Activated T-helper 2 cell treated with anti-CD3 and anti-CD28 coated beads, Interferon-gamma antibody, Interleukin-2, Interleukin-4, amounts not matched to agents 10 μg/mL and 5 μg/mL and 100 μg/mL, durations not matched to agents 14 hours and 24 hours and 36 hours (primary cell): ENCODE measurements around the gene SETX. TPM values are rescaled to one million over a fixed set of nuclear protein-coding genes. Genes with fewer than 3 reads are reported as not detected.

Source experiments
- DNase-seq: peaks from one replicate; pipeline ENCODE4 v3.0.0; 2021; ENCODE audit warnings: low spot score
- H3K27ac Mint-ChIP-seq: one replicate; pipeline ENCODE4 v1.8.0; 2021; ENCODE audit warnings: mixed read lengths
- H3K27me3 Mint-ChIP-seq: one replicate; pipeline ENCODE4 v1.8.0; 2021; ENCODE audit warnings: low read depth, mixed read lengths
- H3K36me3 Mint-ChIP-seq: one replicate; pipeline ENCODE4 v1.8.0; 2021; ENCODE audit warnings: low read depth, mixed read lengths
- H3K4me1 Mint-ChIP-seq: one replicate; pipeline ENCODE4 v1.8.0; 2021; ENCODE audit warnings: low read depth, mixed read lengths
- H3K4me3 Mint-ChIP-seq: one replicate; pipeline ENCODE4 v1.8.0; 2021; ENCODE audit warnings: low read depth, mild to moderate bottlenecking, moderate library complexity, mixed read lengths
- H3K9me3 Mint-ChIP-seq: one replicate; pipeline ENCODE4 v1.8.0; 2021; ENCODE audit warnings: mixed read lengths
- intact Hi-C: fragments of 100-400 bp; cut with micrococcal nuclease; formaldehyde crosslinking; loops from one replicate; pipeline ENCODE4 v1.15.1; 2023
- total RNA-seq: library from RNA; stranded (reverse); gene quantifications from 2 replicates; pipeline ENCODE4 v1.2.3, GENCODE V29; 2022

Gene SETX
- total RNA-seq, 1 donor from 2014 or later, result 49.8 TPM

GRCh38 chr9:132372177-132373095 is 17.6 kb upstream of the SETX start:
- H3K27me3 Mint-ChIP-seq, result no peaks in the 10 kb centered on the region
- no peak overlapping the region for H3K4me3 Mint-ChIP-seq
- intact Hi-C loops, result no loop called here
- peak overlapping the region; percentile 78 for H3K27ac Mint-ChIP-seq
- H3K36me3 Mint-ChIP-seq, result peaks cover 8% of the 10 kb centered on the region
- H3K9me3 Mint-ChIP-seq, result no peaks in the 10 kb centered on the region
- peaks cover 11% of the 10 kb centered on the region for H3K4me1 Mint-ChIP-seq
- DNase-seq, result no peak

GRCh38 chr9:132370592-132370991 is 15.8 kb upstream of the SETX start:
- H3K27me3 Mint-ChIP-seq, result no peaks in the 10 kb centered on the region
- H3K4me3 Mint-ChIP-seq, result no peak overlapping the region
- DNase-seq, result no peak
- intact Hi-C loops, result no loop called here
- H3K27ac Mint-ChIP-seq, result no peak overlapping the region
- peaks cover 8% of the 10 kb centered on the region for H3K36me3 Mint-ChIP-seq
- H3K9me3 Mint-ChIP-seq, result no peaks in the 10 kb centered on the region
- peaks cover 11% of the 10 kb centered on the region for H3K4me1 Mint-ChIP-seq

- DNase-seq, result no peak
- H3K27ac Mint-ChIP-seq, result no peak overlapping the region
These were observed 14.6 kb upstream of the SETX start for GRCh38 chr9:132369421-132369820.

GRCh38 chr9:132367613-132368313 is 13.0 kb upstream of the SETX start:
- H3K36me3 Mint-ChIP-seq, result no peaks in the 10 kb centered on the region
- no peak for DNase-seq
- H3K4me3 Mint-ChIP-seq, result no peak overlapping the region
- H3K4me1 Mint-ChIP-seq, result peaks cover 6% of the 10 kb centered on the region
- no peak overlapping the region for H3K27ac Mint-ChIP-seq
- intact Hi-C loops, result no loop called here
- H3K27me3 Mint-ChIP-seq, result no peaks in the 10 kb centered on the region
- no peaks in the 10 kb centered on the region for H3K9me3 Mint-ChIP-seq

More at GRCh38 chr9:132369421-132369820, 14.6 kb upstream of the SETX start:
- H3K27me3 Mint-ChIP-seq, result no peaks in the 10 kb centered on the region
- H3K9me3 Mint-ChIP-seq, result no peaks in the 10 kb centered on the region
- peaks cover 3% of the 10 kb centered on the region for H3K36me3 Mint-ChIP-seq
- no peak overlapping the region for H3K4me3 Mint-ChIP-seq
- peaks cover 11% of the 10 kb centered on the region for H3K4me1 Mint-ChIP-seq
- intact Hi-C loops, result no loop called here

- Mint-ChIP-seq H3K27ac (no peak overlapping the region), H3K36me3 (no peaks in the 10 kb centered on the region), H3K4me3 (no peak overlapping the region), H3K9me3 (no peaks in the 10 kb centered on the region), H3K27me3 (no peaks in the 10 kb centered on the region), H3K4me1 (no peaks in the 10 kb centered on the region)
- intact Hi-C loops, result no loop called here
- no peak for DNase-seq
These were observed 11.7 kb upstream of the SETX start for GRCh38 chr9:132366481-132366880.

GRCh38 chr9:132365986-132366385 is 11.2 kb upstream of the SETX start:
- Mint-ChIP-seq H3K27me3 (no peaks in the 10 kb centered on the region), H3K4me1 (no peaks in the 10 kb centered on the region), H3K27ac (no peak overlapping the region), H3K9me3 (no peaks in the 10 kb centered on the region), H3K4me3 (no peak overlapping the region), H3K36me3 (no peaks in the 10 kb centered on the region)
- intact Hi-C loops, result no loop called here
- DNase-seq, result no peak

GRCh38 chr9:132364068-132364467 is 9.3 kb upstream of the SETX start:
- no peak overlapping the region for H3K27ac Mint-ChIP-seq

GRCh38 chr9:132357764-132358163 is 3.0 kb upstream of the SETX start:
- Mint-ChIP-seq H3K27me3 (no peaks in the 10 kb centered on the region), H3K4me3 (no peak overlapping the region), H3K27ac (no peak overlapping the region), H3K4me1 (peaks cover 17% of the 10 kb centered on the region), H3K36me3 (peaks cover 14% of the 10 kb centered on the region), H3K9me3 (no peaks in the 10 kb centered on the region)
- intact Hi-C loops, result loop anchor here (10.0 kb wide), 3 partner anchors 353 to 1103 kb away; partner anchors contain the start of gene PRRC2B
- DNase-seq, result no peak

More at GRCh38 chr9:132364068-132364467, 9.3 kb upstream of the SETX start:
- intact Hi-C loops, result no loop called here
- DNase-seq, result no peak
- Mint-ChIP-seq H3K4me1 (no peaks in the 10 kb centered on the region), H3K9me3 (no peaks in the 10 kb centered on the region), H3K4me3 (no peak overlapping the region), H3K36me3 (no peaks in the 10 kb centered on the region), H3K27me3 (no peaks in the 10 kb centered on the region)

- H3K4me1 Mint-ChIP-seq, result peaks cover 26% of the 10 kb centered on the region
- H3K9me3 Mint-ChIP-seq, result no peaks in the 10 kb centered on the region
- no peaks in the 10 kb centered on the region for H3K27me3 Mint-ChIP-seq
- H3K27ac Mint-ChIP-seq, result no peak overlapping the region
- peaks cover 27% of the 10 kb centered on the region for H3K36me3 Mint-ChIP-seq
- no peak overlapping the region for H3K4me3 Mint-ChIP-seq
- intact Hi-C loops, result loop anchor here (10.0 kb wide), 3 partner anchors 352 to 1102 kb away; partner anchors contain the start of gene PRRC2B
- DNase-seq, result no peak
These were observed 1.6 kb upstream of the SETX start for GRCh38 chr9:132356324-132356924.

GRCh38 chr9:132351404-132352045 is 3.3 kb downstream of the SETX start:
- DNase-seq, result no peak
- no peaks in the 10 kb centered on the region for H3K9me3 Mint-ChIP-seq
- no peaks in the 10 kb centered on the region for H3K27me3 Mint-ChIP-seq
- peaks cover 62% of the 10 kb centered on the region for H3K36me3 Mint-ChIP-seq
- intact Hi-C loops, result loop anchor here (2.0 to 10.0 kb wide), 4 partner anchors 53 to 1097 kb away; partner anchors contain the start of gene PRRC2B
- peaks cover 45% of the 10 kb centered on the region for H3K4me1 Mint-ChIP-seq
- H3K4me3 Mint-ChIP-seq, result peak overlapping the region; percentile 91
- H3K27ac Mint-ChIP-seq, result peak overlapping the region; percentile 58

- peak overlapping the region; percentile 91 for H3K4me3 Mint-ChIP-seq
- H3K27me3 Mint-ChIP-seq, result no peaks in the 10 kb centered on the region
- peak overlapping the region; percentile 58 for H3K27ac Mint-ChIP-seq
- H3K4me1 Mint-ChIP-seq, result peaks cover 43% of the 10 kb centered on the region
- DNase-seq, result no peak
- H3K9me3 Mint-ChIP-seq, result no peaks in the 10 kb centered on the region
- peaks cover 69% of the 10 kb centered on the region for H3K36me3 Mint-ChIP-seq
- intact Hi-C loops, result loop anchor here (2.0 to 10.0 kb wide), 4 partner anchors 54 to 1096 kb away; partner anchors contain the start of gene PRRC2B
These were observed 3.9 kb downstream of the SETX start for GRCh38 chr9:132350861-132351315.

- no peak overlapping the region for H3K4me3 Mint-ChIP-seq
- H3K36me3 Mint-ChIP-seq, result peaks cover 77% of the 10 kb centered on the region
- intact Hi-C loops, result no loop called here
- no peak for DNase-seq
- H3K27ac Mint-ChIP-seq, result peak overlapping the region; percentile 22
- H3K27me3 Mint-ChIP-seq, result no peaks in the 10 kb centered on the region
- peaks cover 38% of the 10 kb centered on the region for H3K4me1 Mint-ChIP-seq
- no peaks in the 10 kb centered on the region for H3K9me3 Mint-ChIP-seq
These were observed 6.1 kb downstream of the SETX start for GRCh38 chr9:132348676-132349075.
